Measurements from ENCODE around the gene SGPP1.
A peak's percentile ranks its signal among the peaks of the same experiment; 100 is the strongest.
"Not testable (repeated sequence)": the region's sequence is repeated elsewhere in the genome, so short reads cannot be mapped to it uniquely, and the experiment has no call there.

SGPP1 gene

DNA sequence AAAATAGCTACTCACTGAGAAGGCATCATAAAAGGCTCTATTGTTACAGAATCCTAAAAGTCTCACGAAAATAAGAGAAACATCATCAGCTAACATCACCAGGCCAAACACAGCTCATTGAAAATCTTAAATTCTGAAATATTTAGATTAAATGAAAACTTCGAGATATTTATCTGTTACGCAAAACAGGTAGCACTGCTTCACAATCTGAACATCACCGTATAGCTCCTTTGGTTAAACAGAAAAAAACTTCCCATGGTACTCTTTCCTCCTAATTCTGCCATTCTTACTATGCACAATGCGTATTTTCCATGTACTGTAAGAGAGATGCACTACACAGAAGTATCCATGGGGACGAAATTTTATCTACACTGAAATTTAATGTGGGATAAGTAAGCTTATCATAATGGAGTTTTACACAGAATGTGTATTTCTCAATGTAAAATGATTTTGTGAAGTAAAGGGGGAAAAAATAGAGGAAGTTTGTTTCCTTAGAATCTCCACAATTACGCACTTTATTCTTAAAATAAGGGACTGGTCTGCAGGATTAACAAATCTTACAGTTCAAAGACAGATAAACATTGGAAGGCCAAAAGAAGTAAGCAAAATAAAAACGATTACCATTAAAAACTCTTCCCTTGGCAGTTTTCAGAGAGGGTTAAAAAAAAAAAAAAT lies 1.9 kb downstream of the SGPP1 start:
- DNase-seq: no peak

DNA sequence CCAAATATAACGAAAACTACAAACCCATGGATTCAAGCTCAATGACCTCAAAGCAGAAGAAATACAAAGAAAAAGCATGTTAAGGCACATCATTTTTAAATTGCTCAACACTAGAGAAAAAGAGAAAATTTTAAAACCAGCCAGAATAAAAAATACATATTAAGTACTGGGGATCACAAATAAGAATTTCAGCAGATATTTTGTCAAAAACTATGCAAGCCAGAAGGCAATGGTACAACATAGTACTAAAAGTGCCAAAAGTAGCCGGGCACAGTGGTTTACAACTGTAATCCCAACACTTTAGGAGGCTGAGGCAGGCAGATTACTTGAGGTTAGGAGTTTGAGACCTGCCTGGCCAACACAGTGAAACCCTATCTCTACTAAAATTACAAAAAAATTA lies 10.2 kb downstream of the SGPP1 start:
- DNase-seq: peak; percentile 51

DNA sequence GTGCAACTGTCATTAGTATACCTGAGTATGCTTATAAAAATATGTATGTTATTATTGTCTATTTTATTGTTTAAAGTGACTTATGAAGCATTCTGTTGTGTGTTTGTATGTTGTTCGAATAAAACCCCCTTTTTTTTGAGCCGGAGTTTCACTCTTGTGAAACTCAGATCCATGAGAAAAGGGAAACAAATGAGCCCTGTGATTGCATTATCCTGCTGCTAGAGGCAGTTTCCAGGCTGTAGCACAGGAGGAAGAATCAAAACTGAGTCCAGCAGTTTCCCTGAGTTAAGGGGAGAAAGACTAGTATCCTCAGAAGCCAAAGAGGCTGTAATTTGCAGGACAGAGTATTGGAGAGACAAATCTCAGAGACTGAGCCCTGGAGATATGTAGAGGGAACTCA lies 12.5 kb downstream of the SGPP1 start:
- DNase-seq: no peak

DNA sequence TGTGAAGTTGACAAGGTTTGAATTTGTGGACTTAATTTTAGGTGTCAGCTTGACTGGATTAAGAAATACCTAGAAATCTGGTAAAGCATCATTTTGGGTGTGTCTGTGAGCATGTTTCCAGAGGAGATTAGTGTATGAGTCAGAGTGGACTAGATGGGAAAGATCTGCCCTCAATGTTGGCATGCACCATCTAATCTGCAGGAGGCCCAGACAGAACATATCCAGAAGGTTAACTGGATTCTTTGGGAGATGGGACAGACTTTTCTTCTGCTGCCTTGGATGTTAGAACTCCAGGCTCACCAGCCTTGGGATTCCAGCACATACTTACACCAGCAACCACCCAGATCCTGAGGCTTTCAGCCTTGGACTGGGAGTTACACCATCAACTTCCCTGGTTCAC lies 14.1 kb downstream of the SGPP1 start:
- no peak for DNase-seq

DNA sequence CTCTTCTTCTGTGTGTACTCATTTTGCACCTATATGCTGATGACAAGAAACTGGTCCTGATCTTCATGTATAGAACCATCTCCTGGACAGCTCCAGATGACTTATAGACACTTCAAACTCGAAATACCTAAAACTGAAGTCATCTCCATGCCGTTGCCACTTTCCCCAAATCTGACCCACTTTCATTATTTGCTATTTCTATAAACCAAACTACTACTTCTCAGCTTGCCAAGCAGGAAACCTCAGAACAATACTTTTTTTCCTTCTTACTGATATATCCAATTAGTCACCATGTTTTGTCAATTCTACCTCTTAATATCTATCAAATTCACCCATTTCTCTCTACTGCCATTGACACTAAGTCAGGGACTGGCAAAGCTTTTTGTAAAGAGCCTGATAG lies 14.8 kb downstream of the SGPP1 start:
- no peak for DNase-seq

DNA sequence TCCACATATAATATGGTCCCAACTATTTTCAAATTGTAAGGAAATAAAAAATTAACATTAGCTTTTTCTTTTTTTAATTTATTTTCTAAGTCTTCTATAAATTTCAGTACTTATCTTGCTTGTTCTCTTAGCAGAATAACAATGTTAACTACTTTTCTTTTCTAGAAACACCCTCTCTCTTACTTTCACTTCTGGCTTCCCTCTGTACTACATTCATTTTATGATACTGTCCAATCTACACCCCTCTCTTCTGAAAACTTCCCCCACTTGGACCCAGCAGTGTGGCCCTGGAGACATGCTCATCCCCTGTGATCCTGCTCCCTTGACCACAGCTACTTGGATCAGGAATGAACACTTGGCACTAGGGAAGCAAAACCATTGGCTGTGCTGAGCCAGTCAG lies 15.7 kb downstream of the SGPP1 start:
- no peak for DNase-seq

DNA sequence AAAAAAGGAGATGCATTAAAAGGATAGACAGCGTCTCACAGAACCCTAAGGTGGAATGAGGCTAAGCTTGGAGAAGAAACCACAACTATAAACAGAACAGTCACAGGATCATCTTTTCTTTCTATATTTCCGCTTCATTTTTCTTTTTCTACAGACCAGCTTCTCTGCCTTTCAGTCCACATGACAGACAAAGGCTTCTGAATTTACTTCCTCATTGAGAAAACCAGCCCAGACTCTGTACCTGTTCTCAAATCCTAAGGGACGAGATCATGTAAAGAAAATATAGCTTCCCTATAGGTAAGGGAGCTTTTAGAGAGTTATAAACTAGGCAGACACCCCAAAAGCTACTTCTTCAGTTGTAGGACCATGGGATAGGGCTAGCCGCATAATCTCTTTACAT lies 17.4 kb downstream of the SGPP1 start:
- DNase-seq: no peak

DNA sequence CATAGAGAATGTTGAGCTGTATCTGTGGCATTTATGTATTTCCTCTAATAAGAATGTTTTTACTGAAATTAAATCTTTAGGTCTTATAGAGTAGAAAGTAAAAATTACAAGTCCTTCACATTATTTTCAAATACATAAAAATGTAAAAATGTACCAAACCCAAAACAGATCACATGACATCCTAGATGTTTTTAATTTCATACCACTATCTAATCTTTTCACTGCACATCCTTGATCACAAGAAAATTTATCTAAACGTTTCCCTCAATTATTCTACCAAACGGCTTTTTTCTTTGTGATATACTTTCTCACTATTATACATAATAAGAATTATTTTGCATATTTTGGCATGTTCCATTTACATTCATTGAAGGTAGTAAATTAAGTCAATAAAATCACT lies 18.3 kb downstream of the SGPP1 start:
- no peak for DNase-seq

DNA sequence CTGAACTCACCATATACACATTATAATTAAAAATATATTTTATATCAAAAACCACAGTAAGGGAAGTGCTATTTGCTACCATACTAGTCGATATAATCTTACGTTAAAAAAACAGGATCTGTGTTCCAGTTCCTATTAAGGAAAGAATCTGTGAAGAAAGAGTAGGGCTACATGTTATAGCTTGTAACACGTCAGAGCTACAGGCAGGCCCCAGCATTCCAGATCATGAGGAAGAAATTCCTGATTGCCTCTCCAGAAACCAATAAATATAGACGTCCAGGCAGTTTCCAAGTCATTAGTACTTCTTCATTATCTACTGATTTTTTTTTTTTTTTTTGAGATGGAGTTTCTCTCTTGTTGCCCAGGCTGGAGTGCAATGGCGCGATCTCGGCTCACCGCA lies 20.6 kb downstream of the SGPP1 start:
- no peak for DNase-seq

DNA sequence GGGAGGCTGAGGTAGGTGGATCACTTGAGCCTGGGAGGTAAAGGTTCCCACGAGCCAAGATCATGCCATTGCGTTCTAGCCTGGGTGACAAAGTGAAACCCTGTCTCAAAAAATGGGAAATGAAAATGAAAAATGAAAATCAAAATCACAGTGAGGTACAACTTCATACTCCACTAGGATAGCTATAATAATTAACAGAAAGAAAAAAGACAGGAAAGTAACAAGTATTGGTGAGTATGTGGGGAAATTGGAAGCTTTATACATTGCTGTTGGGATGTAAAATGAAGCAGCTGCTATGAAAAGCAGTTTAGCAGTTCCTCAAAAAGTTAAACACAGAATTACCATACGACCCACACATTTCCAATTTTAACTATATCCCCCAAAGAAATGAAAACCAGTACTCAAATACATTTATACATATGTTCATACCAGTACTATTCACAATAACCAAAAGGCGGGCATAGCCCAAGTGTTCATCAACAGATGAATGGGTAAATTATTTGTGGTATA lies 22.2 kb downstream of the SGPP1 start:
- no peak for DNase-seq

DNA sequence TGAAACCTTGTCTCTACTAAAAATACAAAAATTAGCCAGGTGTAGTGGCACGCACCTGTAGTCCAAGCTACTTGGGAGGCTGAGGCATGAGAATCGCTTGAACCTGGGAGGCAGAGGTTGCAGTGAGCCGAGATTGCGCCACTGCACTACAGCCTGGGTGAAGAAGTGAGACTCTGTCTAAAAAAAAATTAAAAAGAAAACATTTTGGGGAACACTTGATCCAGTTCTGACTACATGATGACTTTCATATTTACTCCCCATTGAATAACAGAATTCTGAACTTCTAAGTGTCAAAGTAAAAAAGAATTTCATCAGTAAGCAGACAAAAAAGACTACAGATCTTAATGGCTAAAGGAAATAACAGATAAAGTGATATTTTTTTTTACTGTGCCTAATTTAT lies 25.3 kb downstream of the SGPP1 start:
- DNase-seq: not testable (repeated sequence)

DNA sequence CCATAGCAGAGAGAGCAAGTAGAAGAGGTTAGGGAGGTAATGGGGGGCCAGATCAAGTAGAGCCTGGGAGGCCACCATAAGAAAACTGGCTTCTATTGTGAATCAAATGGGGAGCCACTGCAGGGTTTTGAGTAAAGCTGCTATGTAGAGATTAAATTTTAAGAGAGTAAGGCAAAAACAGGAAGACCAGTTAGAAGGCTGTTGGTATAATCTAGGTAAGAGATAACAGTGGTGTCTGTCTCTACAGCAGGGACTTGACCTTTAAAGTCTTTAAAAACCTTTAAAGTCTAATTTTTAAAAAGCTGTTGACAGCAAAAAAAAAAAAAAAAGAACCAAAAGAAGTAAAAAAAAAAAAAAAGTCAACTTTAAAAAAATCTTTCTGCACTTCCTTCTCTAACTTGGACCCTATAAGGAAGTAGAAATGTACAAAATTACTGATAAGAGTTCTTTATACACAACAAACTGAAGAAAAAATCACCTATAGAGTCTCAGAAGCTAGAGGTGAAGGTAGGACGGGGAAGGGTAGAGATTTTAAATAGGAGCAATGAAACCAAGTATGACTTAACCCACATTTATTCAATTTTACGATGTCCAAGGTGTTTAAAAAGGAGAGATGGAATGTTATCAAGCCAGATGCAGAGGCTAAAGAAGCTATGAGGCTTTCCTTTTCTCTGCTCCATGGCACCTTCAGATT lies 26.1 kb downstream of the SGPP1 start:
- no peak for DNase-seq

DNA sequence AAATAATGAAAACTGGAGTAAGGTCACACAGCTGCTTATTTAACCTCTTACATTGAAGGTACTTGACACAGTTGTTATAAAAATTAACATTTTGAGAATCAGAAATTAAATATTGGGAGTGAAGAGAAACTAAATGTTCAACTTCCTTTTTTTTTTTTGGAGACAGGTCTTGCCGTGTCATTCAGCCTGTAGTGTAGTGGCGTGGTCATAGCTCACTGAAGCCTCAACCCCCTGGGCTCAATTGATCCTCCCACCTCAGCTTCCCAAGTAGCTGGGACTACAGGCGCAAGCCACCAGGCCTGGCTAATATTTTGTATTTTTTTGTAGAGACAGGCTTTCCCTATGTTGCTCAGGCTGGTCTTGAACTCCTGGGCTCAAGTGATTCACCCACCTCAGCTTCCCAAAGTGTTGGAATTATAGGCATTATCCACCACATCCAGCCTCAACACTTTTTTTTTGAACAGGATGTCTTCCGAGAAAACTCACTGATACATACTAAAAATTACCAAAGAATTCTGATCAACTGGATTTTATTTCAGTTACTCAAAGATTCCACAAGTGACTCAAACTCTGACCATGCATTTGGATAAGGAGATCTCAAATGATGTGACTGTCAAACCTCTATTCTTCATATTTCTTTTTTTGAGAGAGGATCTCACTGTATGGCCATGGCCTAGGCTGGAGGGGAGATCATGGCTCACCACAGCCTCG lies 35.4 kb downstream of the SGPP1 start:
- DNase-seq: no peak

DNA sequence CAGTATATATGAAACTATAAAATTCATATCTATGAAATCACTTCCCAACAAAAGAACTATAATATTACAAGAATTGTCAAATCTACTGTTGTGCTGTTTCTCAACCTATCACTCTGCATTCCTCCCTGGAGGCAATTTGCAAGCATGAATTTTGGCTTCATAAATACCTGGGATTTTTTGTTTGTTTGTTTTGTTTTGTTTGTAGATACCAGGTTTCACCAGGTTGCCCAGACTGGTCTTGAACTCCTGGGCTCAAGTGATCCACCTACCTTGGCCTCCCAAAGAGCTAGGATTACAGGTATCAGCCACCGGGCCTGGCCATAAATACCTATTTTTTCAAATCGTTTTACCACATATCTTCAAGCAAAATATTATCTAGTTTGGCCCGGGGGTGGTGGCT lies 38.7 kb downstream of the SGPP1 start:
- no peak for DNase-seq

DNA sequence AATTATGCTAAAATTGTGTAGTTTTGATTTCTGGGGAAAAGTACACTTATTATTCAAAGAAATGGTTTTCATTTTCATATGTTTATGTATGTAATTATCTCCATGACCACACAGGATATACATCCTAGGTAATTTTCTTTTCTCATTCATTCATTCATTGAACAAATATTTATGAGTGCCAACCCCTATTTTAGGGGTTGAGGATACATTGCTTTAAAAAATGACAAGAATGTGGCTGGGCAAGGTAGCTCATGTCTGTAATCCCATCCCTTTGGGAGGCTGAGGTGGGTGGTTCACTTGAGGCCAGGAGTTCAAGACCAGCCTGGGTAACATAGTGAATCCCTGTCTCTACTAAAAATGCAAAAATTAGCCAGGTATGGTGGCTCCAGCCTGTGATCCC lies 40.9 kb downstream of the SGPP1 start:
- no peak for DNase-seq

DNA sequence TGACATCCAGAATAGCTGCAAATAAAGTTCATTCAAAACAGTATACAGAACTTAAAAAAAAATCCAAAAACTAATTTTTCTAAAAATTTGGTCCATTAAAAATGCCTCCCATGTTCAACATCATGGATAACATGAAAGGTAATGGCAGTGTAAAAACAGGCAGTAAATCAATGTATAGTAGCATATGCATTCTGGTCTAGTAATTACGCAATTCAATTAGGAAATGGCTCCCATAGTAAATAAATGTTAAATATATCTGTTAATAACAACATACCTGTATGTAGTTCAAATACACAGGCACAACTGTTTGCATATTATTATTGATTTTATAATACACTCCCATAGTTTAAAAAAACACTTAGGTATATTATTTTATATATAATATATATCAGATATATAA lies 42.5 kb downstream of the SGPP1 start:
- no peak for DNase-seq

DNA sequence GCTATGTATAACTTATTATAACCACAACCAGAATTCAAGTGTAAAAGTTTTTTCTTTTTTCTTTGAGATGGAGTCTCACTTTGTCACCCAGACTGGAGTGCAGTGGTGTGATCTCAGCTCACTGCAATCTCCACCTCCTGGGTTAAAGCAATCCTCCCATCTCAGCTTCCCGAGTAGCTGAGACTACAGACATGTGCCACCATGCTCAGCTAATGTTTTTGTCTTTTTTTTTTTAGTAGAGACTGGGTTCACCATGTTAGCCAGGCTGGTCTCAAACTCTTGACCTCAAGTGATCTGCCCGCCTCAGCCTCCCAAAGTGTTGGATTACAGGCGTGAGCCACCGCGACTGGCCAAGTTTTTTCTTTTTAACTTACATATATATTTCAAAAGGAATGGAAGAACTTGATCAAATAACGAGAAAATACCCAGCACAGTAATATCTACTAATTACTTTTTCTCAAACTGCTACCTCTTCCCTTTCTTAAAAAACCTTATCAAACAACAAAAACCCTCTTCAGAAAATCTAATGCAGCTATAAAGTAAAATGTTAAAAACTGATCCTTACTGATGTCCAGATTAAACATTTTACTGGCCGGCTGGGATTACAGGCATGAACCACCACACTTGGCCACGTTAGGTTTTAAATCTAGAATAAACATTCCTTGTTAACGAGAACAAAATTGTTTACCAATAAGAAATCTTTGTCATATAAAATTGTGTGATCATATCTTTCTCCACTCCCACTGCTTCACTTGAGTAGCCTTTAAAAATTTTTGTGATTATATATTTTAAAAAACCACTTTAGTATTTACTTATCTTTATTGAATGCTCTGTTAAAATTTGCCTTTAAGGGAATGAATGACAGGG lies 44.9 kb downstream of the SGPP1 start:
- DNase-seq: no peak

DNA sequence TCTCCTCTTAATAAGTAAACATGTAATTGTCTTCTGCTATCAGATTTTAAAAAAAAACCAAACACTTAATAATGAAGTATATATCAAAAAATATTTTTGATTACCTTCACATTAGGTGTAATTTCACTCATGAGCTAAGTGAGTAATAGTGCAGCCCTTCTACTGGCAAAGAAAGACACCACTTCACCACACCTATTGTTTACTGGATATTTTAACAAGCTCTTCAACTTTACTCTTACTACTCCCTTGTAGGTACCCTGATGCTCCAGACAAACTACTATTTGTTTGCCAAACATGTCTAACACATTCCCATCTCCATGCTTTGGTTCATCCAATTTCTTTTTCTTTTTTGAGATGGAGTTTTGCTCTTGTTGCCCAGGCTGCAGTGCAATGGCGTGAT lies 49.3 kb downstream of the SGPP1 start:
- no peak for DNase-seq

DNA sequence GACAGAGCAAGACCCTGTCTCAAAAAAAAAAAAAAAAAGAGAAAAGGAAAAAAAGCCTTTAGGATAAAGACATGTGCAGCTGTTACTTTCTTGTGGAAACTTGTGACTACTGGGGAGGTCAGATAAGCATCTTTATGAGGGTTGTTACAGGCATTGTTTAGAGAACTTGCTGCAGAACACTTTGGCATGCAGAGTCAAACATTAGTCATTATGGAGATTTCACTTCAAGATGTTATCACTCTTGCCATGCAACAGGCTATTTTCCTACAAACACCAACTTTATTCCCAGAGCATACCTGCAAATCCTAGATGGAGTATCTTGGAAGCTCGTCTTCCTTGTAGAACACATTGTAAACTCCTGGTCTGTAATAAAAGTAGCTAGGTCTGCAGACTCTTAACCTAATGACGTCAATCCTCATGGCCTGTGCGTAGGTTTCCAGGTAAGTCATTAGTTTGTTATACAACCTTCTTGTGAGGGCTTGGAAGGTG lies 49.9 kb downstream of the SGPP1 start:
- no peak for DNase-seq

DNA sequence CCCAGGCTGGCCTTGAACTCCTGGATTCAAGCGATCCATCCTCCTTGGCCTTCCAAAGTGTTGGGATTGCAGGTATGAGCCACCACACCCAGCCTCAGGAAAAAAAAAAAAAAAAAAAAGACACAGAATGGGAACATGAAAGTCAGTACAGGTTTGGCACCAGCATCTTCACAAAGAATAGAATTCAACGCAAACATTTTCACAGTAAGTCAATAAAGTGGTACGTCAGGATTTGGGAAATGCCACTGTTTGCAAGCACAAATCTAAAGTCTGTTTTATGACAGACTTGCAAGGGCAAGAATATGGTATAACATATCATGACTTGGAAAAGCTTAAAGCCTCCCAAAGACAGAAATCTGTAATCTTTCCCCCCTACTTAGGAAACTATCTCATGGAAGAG lies 51.2 kb downstream of the SGPP1 start:
- no peak for DNase-seq

DNA sequence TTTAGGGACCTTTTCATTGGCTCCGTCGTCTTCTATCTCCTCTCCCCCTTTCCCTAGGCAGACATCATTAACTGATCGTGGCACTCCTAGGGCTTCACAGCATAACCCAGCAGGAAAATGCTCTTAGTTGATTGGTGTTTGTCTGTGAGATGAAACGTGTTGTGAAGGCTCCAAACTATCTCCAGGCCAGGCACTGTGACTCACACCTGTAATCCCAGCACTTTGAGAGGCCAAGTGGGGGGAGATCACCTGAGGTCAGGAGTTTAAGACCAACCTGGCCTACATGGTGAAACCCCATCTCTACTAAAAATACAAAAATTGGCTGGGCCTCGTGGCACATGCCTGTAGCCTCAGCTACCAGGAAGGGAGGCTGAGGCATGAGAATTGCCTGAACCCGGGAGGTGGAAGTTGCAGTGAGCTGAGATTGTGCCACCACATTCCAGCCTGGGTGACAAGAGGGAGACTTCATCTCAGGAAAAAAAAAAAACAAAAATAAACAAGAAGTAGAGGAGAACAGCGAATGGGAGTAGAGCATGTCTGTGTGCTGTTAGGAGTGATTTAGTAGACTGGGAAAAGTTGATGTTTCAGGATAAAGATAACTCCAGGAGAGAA lies 53.9 kb downstream of the SGPP1 start:
- no peak for DNase-seq

DNA sequence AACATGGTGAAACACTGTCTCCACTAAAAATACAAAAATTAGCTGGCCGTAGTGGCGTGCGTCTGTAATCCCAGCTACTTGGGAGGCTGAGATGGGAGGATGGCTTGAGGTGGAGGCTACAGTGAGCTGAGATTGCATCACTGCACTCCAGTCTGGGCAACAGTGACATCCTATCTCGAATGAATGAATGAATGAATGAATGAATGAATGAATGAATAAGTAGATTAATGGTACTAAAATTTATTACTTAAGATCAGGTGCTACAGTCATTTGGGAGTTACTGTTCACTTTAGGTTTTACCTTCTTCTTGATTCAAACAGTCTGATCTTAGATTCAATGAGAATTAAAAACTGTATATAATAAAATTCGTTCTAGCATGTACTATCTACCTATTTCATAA lies 54.6 kb downstream of the SGPP1 start:
- no peak for DNase-seq

Measured in NCI-H446 treated with DMSO at 0.1 percent for 48 hours (cell line).